ENCODE measurements around the gene PLEK.

The PLEK gene

GRCh38 chr2:68404164-68404563 lies 39.1 kb downstream of the PLEK start:
- CTCF ChIA-PET = no interaction called here
- no peak overlapping the region for H3K4me3 ChIP-seq (ENCODE audit: low read depth, low read length)
- DNase-seq (ENCODE audit: low read depth, low spot score) = no peak
- TF ChIP-seq CTCF (IDR thresholded peaks at IDR 0.05; ENCODE audit: insufficient read depth, low read length, missing control alignments) = no peak
- POLR2A ChIA-PET = no interaction called here

- no peak overlapping the region for H3K4me3 ChIP-seq (ENCODE audit: low read depth, low read length)
- POLR2A ChIA-PET = no interaction called here
- no peak for TF ChIP-seq CTCF (IDR thresholded peaks at IDR 0.05; ENCODE audit: insufficient read depth, low read length, missing control alignments)
Observed at GRCh38 chr2:68404893-68405799, 40.1 kb downstream of the PLEK start.

GRCh38 chr2:68411397-68412126 lies 46.5 kb downstream of the PLEK start:
- ChIA-PET POLR2A (no interaction called here), CTCF (no interaction called here)
- H3K4me3 ChIP-seq (ENCODE audit: low read depth, low read length) = no peak overlapping the region
- DNase-seq (ENCODE audit: low read depth, low spot score) = no peak
- TF ChIP-seq CTCF (IDR thresholded peaks at IDR 0.05; ENCODE audit: insufficient read depth, low read length, missing control alignments) = no peak

More at GRCh38 chr2:68404893-68405799, 40.1 kb downstream of the PLEK start:
- DNase-seq (ENCODE audit: low read depth, low spot score) = no peak
- CTCF ChIA-PET = no interaction called here

GRCh38 chr2:68412127-68412819 lies 47.2 kb downstream of the PLEK start:
- CTCF ChIA-PET = no interaction called here
- POLR2A ChIA-PET = no interaction called here
- no peak overlapping the region for H3K4me3 ChIP-seq (ENCODE audit: low read depth, low read length)
- DNase-seq (ENCODE audit: low read depth, low spot score) = no peak
- TF ChIP-seq CTCF (IDR thresholded peaks at IDR 0.05; ENCODE audit: insufficient read depth, low read length, missing control alignments) = no peak

GRCh38 chr2:68413466-68413865 lies 48.4 kb downstream of the PLEK start:
- H3K4me3 ChIP-seq (ENCODE audit: low read depth, low read length) = no peak overlapping the region
- CTCF ChIA-PET = interaction anchor here (1.2 to 2.3 kb wide), 2 partner anchors 27 to 291 kb away, joined by 3 to 5 read pairs; no protein-coding TSS in a partner anchor
- TF ChIP-seq CTCF (IDR thresholded peaks at IDR 0.05; ENCODE audit: insufficient read depth, low read length, missing control alignments) = no peak
- no peak for DNase-seq (ENCODE audit: low read depth, low spot score)
- POLR2A ChIA-PET = no interaction called here

GRCh38 chr2:68414452-68414851 lies 49.4 kb downstream of the PLEK start:
- TF ChIP-seq CTCF (IDR thresholded peaks at IDR 0.05; ENCODE audit: insufficient read depth, low read length, missing control alignments) = no peak
- no peak overlapping the region for H3K4me3 ChIP-seq (ENCODE audit: low read depth, low read length)
- ChIA-PET CTCF (interaction anchor here (1.3 to 2.3 kb wide), 3 partner anchors 27 to 292 kb away, joined by 3 to 10 read pairs (median 5); no protein-coding TSS in a partner anchor), POLR2A (no interaction called here)
- DNase-seq (ENCODE audit: low read depth, low spot score) = no peak
